22Rv1 (cell line): ENCODE results near the gene ABCA9.

ENCODE experiments used
- H3K27ac ChIP-seq: fragments of 450-650 bp; 2 replicates; pipeline ENCODE4 v1.5.1; 2017
- ZFX ChIP-seq: fragments of 450-650 bp; IDR thresholded peaks from 2 replicates; pipeline ENCODE4 v1.6.1; 2017; ENCODE audit warnings: antibody characterized with exemption, borderline replicate concordance
- TF ChIP-seq, protein P1 (sequence below): fragments of 450-650 bp; IDR thresholded peaks from 2 replicates; pipeline ENCODE4 v1.5.1; 2017; ENCODE audit warnings: mild to moderate bottlenecking

ABCA9 gene

DNA sequence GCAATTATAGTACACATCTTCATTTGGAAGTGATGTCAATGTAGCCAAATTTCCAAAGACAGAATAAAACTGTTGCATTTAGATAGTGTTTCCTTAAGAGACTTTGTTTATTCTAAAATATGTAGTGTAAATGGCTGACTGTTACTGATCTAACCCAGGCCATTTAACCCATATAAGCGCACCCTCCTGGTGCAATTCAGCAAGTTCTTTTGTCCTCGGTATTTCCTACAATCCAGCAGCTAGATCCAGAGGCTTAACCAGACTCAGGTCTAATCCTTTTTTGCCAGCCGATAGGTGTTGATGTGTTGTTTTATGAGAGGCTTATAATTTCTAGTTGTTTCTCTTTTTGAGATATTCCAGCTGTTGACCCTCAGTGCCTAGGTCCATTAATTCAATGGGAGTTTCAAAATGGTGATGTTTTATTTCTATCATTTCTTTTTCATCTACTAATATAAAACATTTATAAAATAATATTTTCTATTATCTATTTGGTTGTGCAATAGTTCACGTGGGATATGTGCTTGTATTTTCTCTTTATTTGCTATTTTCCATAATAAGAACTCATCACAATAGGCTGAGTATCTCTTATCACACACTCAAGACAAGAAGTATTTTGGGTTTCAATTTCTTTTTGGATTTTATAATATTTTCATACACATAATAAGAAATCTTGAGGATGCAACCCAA lies 14.5 kb downstream of the ABCA9 start:
- H3K27ac ChIP-seq: no peak overlapping the region
- TF ChIP-seq, protein P1, sequence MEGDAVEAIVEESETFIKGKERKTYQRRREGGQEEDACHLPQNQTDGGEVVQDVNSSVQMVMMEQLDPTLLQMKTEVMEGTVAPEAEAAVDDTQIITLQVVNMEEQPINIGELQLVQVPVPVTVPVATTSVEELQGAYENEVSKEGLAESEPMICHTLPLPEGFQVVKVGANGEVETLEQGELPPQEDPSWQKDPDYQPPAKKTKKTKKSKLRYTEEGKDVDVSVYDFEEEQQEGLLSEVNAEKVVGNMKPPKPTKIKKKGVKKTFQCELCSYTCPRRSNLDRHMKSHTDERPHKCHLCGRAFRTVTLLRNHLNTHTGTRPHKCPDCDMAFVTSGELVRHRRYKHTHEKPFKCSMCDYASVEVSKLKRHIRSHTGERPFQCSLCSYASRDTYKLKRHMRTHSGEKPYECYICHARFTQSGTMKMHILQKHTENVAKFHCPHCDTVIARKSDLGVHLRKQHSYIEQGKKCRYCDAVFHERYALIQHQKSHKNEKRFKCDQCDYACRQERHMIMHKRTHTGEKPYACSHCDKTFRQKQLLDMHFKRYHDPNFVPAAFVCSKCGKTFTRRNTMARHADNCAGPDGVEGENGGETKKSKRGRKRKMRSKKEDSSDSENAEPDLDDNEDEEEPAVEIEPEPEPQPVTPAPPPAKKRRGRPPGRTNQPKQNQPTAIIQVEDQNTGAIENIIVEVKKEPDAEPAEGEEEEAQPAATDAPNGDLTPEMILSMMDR: no peak
- no peak for TF ChIP-seq ZFX

- no peak overlapping the region for H3K27ac ChIP-seq
These were observed 15.1 kb downstream of the ABCA9 start for GRCh38 chr17:69045646-69046045.

GRCh38 chr17:69044371-69044770 lies 16.4 kb downstream of the ABCA9 start:
- TF ChIP-seq ZFX: no peak
- TF ChIP-seq, protein P1: no peak
- H3K27ac ChIP-seq: no peak overlapping the region

More at GRCh38 chr17:69045646-69046045, 15.1 kb downstream of the ABCA9 start:
- TF ChIP-seq, protein P1: no peak
- TF ChIP-seq ZFX: no peak

GRCh38 chr17:69043098-69043734 lies 17.5 kb downstream of the ABCA9 start:
- TF ChIP-seq, protein P1: no peak
- TF ChIP-seq ZFX: no peak
- H3K27ac ChIP-seq: no peak overlapping the region

- H3K27ac ChIP-seq: no peak overlapping the region
- no peak for TF ChIP-seq ZFX
- TF ChIP-seq, protein P1: no peak
These were observed 18.4 kb downstream of the ABCA9 start for GRCh38 chr17:69042308-69042707.

- TF ChIP-seq, protein P1: no peak
- no peak for TF ChIP-seq ZFX
These were observed 28.9 kb downstream of the ABCA9 start for GRCh38 chr17:69031839-69032238.

GRCh38 chr17:69030169-69030568 lies 30.6 kb downstream of the ABCA9 start:
- TF ChIP-seq, protein P1: no peak
- no peak for TF ChIP-seq ZFX
- no peak overlapping the region for H3K27ac ChIP-seq

More at GRCh38 chr17:69031839-69032238, 28.9 kb downstream of the ABCA9 start:
- H3K27ac ChIP-seq: no peak overlapping the region
